22Rv1 (cell line): ENCODE measurements around the gene RPS4Y2.

Experiments
- ZFX ChIP-seq: fragments of 450-650 bp; IDR thresholded peaks from 2 replicates; pipeline ENCODE4 v1.6.1; 2017; ENCODE audit warnings: antibody characterized with exemption, borderline replicate concordance
- TF ChIP-seq, protein P1 (sequence below): fragments of 450-650 bp; IDR thresholded peaks from 2 replicates; pipeline ENCODE4 v1.5.1; 2017; ENCODE audit warnings: mild to moderate bottlenecking

GRCh38 chrY:20726184-20726907 lies 29.6 kb upstream of the RPS4Y2 start:
- TF ChIP-seq, protein P1, sequence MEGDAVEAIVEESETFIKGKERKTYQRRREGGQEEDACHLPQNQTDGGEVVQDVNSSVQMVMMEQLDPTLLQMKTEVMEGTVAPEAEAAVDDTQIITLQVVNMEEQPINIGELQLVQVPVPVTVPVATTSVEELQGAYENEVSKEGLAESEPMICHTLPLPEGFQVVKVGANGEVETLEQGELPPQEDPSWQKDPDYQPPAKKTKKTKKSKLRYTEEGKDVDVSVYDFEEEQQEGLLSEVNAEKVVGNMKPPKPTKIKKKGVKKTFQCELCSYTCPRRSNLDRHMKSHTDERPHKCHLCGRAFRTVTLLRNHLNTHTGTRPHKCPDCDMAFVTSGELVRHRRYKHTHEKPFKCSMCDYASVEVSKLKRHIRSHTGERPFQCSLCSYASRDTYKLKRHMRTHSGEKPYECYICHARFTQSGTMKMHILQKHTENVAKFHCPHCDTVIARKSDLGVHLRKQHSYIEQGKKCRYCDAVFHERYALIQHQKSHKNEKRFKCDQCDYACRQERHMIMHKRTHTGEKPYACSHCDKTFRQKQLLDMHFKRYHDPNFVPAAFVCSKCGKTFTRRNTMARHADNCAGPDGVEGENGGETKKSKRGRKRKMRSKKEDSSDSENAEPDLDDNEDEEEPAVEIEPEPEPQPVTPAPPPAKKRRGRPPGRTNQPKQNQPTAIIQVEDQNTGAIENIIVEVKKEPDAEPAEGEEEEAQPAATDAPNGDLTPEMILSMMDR, result no peak
- no peak for TF ChIP-seq ZFX
